ENCODE data around the gene OPCML.

Gene OPCML

DNA sequence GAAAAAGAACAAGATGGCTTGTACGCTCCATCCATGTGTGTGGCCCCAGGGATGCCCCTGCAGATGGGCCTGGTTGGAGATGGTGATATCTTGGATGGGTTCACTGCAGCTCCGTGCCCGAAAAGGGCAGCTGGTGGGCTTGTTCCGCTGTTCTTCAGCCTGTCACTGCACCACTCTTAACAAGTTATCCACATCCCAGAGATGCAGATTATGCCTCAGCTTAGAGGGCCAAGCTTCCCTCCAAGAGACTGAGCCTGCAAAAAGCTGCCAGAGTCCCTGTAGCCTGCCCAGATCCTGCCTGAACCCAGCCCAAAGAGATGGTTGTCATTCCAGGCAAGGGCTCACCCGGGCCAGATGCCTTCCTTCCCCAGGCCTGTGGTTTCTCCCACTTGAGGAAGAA lies 308.0 kb downstream of the OPCML start:
- H3K27ac ChIP-seq (ENCODE audit: poor library complexity, severe bottlenecking), result no peak overlapping the region
- no peak for ATAC-seq (ENCODE audit: low read depth)
- no peaks in the 10 kb centered on the region for H3K4me1 ChIP-seq (ENCODE audit: insufficient read depth, poor library complexity, severe bottlenecking)
- H3K27me3 ChIP-seq (ENCODE audit: insufficient read depth, poor library complexity, severe bottlenecking), result peaks cover 11% of the 10 kb centered on the region
- no peaks in the 10 kb centered on the region for H3K36me3 ChIP-seq (ENCODE audit: low read depth)
- TF ChIP-seq, protein P1, sequence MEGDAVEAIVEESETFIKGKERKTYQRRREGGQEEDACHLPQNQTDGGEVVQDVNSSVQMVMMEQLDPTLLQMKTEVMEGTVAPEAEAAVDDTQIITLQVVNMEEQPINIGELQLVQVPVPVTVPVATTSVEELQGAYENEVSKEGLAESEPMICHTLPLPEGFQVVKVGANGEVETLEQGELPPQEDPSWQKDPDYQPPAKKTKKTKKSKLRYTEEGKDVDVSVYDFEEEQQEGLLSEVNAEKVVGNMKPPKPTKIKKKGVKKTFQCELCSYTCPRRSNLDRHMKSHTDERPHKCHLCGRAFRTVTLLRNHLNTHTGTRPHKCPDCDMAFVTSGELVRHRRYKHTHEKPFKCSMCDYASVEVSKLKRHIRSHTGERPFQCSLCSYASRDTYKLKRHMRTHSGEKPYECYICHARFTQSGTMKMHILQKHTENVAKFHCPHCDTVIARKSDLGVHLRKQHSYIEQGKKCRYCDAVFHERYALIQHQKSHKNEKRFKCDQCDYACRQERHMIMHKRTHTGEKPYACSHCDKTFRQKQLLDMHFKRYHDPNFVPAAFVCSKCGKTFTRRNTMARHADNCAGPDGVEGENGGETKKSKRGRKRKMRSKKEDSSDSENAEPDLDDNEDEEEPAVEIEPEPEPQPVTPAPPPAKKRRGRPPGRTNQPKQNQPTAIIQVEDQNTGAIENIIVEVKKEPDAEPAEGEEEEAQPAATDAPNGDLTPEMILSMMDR (IDR thresholded peaks at IDR 0.05; ENCODE audit: poor library complexity, severe bottlenecking), result no peak
- no peaks in the 10 kb centered on the region for H3K9me3 ChIP-seq (ENCODE audit: severe bottlenecking)
- DNase-seq (ENCODE audit: low spot score), result no peak
- no peak overlapping the region for H3K4me3 ChIP-seq (ENCODE audit: severe bottlenecking)

DNA sequence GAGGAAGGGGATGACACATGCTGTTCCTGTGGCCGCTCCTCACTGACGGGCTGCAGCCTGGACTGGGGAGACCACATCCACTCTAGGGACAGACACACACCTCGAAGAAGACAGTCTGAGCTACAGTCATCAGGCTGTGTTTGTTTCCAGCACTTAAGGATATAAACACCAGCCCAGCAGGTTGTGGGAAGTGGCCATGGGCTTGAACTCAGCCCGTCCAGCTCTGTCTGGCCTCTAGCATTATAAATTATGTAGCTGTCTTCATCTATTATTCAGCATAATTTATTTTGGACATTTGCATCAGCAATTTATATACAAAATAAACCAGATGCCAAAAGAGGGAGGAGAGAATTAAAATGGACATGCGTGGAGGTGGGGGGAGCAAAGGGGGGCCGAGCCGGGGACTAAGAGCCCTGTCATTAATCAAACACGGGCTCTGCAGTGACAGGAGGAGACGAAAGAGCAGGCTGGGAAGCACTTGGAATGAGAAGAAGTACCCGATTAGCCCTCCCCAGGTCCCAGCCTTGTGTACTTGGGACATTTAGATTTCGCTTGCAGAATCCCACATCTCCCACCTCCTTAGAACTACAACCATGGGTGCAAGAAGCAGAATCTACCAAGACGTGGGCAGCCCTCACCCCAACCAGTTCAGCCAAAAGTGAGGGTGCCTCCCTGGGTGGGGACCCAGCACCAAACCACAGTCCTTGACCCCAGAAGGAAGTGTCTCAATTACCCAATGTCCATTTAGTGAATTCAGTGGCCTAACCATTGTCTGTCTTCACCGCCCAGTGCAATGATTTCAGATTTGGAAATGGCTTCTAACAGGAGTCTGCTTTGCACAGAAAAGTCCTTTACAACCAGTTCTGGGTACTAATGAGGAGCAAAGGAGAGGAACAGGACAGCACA lies 309.6 kb downstream of the OPCML start:
- H3K36me3 ChIP-seq (ENCODE audit: low read depth), result no peaks in the 10 kb centered on the region
- no peaks in the 10 kb centered on the region for H3K9me3 ChIP-seq (ENCODE audit: severe bottlenecking)
- no peak overlapping the region for H3K4me3 ChIP-seq (ENCODE audit: severe bottlenecking)
- H3K4me1 ChIP-seq (ENCODE audit: insufficient read depth, poor library complexity, severe bottlenecking), result no peaks in the 10 kb centered on the region
- no peak for ATAC-seq (ENCODE audit: low read depth)
- DNase-seq (ENCODE audit: low spot score), result no peak
- H3K27ac ChIP-seq (ENCODE audit: poor library complexity, severe bottlenecking), result no peak overlapping the region
- TF ChIP-seq, protein P1 (IDR thresholded peaks at IDR 0.05; ENCODE audit: poor library complexity, severe bottlenecking), result no peak
- H3K27me3 ChIP-seq (ENCODE audit: insufficient read depth, poor library complexity, severe bottlenecking), result no peaks in the 10 kb centered on the region

DNA sequence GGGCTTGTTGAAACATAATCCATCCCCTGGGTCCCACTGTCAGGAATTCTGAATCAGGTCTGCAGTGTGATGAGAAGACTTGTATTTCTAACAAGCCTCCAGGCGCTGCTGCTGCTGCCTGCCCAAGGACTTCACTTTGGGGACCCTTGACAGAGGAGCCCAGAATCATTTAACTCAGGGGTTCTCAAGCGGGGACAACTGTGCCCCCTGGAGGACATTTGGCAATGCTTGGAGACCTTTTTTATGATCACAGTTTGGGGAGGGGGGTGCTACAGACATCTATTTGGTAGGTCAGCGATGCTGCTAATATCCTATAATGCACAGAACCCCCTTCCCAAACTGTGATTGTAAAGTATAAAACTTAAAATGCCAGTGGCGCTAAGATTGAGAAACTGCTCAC lies 312.8 kb downstream of the OPCML start:
- H3K4me1 ChIP-seq (ENCODE audit: insufficient read depth, poor library complexity, severe bottlenecking), result no peaks in the 10 kb centered on the region
- ATAC-seq (ENCODE audit: low read depth), result no peak

DNA sequence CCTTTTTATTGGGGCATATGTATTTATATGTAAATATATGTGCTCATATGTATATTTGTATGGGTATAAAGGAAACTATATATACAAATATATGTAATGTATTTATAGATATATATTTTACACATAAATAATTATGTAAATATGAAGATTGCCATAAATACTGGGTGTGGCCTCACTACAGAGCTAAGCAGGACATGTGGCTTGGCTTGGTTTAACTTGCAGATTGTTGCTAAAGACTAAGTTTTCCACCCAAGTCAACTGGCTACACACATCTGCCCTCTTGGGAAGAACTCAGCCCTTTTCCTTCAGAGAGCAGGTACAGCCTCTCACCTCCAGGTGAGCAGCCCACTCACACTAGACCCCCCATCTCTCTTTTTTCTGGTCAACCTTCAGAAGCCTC lies 315.5 kb downstream of the OPCML start:
- no peak overlapping the region for H3K27ac ChIP-seq (ENCODE audit: poor library complexity, severe bottlenecking)
- H3K4me1 ChIP-seq (ENCODE audit: insufficient read depth, poor library complexity, severe bottlenecking), result no peaks in the 10 kb centered on the region
- no peaks in the 10 kb centered on the region for H3K9me3 ChIP-seq (ENCODE audit: severe bottlenecking)
- DNase-seq (ENCODE audit: low spot score) (no peak), ATAC-seq (ENCODE audit: low read depth) (no peak)
- no peaks in the 10 kb centered on the region for H3K27me3 ChIP-seq (ENCODE audit: insufficient read depth, poor library complexity, severe bottlenecking)
- H3K36me3 ChIP-seq (ENCODE audit: low read depth), result no peaks in the 10 kb centered on the region
- no peak overlapping the region for H3K4me3 ChIP-seq (ENCODE audit: severe bottlenecking)
- TF ChIP-seq, protein P1 (IDR thresholded peaks at IDR 0.05; ENCODE audit: poor library complexity, severe bottlenecking), result no peak

More for the DNA sequence above, 312.8 kb downstream of the OPCML start:
- no peak for DNase-seq (ENCODE audit: low spot score)
- Histone ChIP-seq H3K27ac (ENCODE audit: poor library complexity, severe bottlenecking) (no peak overlapping the region), H3K9me3 (ENCODE audit: severe bottlenecking) (no peaks in the 10 kb centered on the region), H3K36me3 (ENCODE audit: low read depth) (no peaks in the 10 kb centered on the region), H3K27me3 (ENCODE audit: insufficient read depth, poor library complexity, severe bottlenecking) (no peaks in the 10 kb centered on the region), H3K4me3 (ENCODE audit: severe bottlenecking) (no peak overlapping the region)
- TF ChIP-seq, protein P1 (IDR thresholded peaks at IDR 0.05; ENCODE audit: poor library complexity, severe bottlenecking), result no peak
